Measurements from ENCODE around the gene FPGS. TPM values are rescaled to one million over a fixed set of nuclear protein-coding genes. Genes with fewer than 3 reads are reported as not detected.

Gene FPGS, protein sequence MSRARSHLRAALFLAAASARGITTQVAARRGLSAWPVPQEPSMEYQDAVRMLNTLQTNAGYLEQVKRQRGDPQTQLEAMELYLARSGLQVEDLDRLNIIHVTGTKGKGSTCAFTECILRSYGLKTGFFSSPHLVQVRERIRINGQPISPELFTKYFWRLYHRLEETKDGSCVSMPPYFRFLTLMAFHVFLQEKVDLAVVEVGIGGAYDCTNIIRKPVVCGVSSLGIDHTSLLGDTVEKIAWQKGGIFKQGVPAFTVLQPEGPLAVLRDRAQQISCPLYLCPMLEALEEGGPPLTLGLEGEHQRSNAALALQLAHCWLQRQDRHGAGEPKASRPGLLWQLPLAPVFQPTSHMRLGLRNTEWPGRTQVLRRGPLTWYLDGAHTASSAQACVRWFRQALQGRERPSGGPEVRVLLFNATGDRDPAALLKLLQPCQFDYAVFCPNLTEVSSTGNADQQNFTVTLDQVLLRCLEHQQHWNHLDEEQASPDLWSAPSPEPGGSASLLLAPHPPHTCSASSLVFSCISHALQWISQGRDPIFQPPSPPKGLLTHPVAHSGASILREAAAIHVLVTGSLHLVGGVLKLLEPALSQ
- 50.8 to 52.8 TPM (median 50.8 TPM) in 3 replicates for total RNA-seq
- long read RNA-seq, transcript FPGS-201 (15 exons, 2,278 nt), result minor isoform, 30 of 96 reads
- long read RNA-seq, transcript FPGS-203 (15 exons, 2,279 nt), result major isoform, 34 of 96 reads
- long read RNA-seq, partial matches to known transcripts, result 3 of 96 reads
- long read RNA-seq, other reads (novel, unspliced or antisense), result 24 of 96 reads

DNA sequence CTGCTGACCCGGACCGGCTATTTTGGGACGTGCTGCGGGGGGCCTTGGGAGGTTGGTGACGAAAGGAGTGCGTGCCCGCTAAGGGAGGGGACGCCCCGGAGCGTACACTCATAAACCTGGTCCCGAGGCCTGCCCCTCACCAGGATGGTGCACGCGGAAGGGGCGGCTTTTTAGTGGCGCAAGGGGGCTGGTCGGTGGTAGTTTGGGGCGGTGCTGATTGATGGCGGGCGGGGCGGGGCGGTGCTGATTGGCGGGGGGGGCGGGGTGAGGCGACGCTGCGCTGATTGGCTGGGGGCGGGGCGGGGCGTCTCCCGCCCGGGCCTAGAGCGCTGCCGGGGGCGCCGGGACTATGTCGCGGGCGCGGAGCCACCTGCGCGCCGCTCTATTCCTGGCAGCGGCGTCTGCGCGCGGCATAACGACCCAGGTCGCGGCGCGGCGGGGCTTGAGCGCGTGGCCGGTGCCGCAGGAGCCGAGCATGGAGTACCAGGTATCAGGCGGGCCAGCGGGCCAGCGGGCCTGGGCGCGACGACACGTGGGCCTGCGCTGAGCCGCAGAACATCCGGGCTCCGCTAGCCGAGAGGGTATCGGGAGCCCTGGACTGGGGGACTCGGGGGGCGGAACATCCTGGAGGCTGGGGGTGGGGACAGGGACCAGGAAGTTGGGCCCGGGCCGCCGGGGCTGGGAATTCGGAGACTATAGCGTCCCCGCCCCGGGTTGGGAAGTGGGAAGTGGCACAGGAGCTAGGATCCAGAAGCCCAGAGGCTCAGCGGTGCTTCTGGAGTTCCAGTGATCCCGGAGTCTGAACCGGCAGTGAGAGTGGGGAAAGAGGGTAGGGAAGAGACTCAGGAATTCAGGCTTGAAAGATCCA, at the start of gene FPGS:
TSS of gene FPGS (plus strand) at position 307 of the 868 bp plus-strand sequence. CDS start at position 350, 43 bp downstream.
- H3K4me1 Mint-ChIP-seq (ENCODE audit: low read depth), result peaks cover 27% of the 10 kb centered on the region
- H3K4me3 Mint-ChIP-seq (ENCODE audit: unreplicated experiment), result peak within 1 kb of the TSS; percentile 95
- peak; percentile 96 for DNase-seq (ENCODE audit: low spot score)
- peak within 1 kb of the TSS; percentile 95 for H3K27ac Mint-ChIP-seq (ENCODE audit: unreplicated experiment)
- no peaks in the 10 kb centered on the region for H3K27me3 Mint-ChIP-seq (ENCODE audit: low read depth)
- peaks cover 5% of the 10 kb centered on the region for H3K36me3 Mint-ChIP-seq (ENCODE audit: low read depth)
- H3K9me3 Mint-ChIP-seq (ENCODE audit: low read depth), result no peaks in the 10 kb centered on the region
- TF ChIP-seq, protein P1, sequence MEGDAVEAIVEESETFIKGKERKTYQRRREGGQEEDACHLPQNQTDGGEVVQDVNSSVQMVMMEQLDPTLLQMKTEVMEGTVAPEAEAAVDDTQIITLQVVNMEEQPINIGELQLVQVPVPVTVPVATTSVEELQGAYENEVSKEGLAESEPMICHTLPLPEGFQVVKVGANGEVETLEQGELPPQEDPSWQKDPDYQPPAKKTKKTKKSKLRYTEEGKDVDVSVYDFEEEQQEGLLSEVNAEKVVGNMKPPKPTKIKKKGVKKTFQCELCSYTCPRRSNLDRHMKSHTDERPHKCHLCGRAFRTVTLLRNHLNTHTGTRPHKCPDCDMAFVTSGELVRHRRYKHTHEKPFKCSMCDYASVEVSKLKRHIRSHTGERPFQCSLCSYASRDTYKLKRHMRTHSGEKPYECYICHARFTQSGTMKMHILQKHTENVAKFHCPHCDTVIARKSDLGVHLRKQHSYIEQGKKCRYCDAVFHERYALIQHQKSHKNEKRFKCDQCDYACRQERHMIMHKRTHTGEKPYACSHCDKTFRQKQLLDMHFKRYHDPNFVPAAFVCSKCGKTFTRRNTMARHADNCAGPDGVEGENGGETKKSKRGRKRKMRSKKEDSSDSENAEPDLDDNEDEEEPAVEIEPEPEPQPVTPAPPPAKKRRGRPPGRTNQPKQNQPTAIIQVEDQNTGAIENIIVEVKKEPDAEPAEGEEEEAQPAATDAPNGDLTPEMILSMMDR (IDR thresholded peaks at IDR 0.05), result no peak

DNA sequence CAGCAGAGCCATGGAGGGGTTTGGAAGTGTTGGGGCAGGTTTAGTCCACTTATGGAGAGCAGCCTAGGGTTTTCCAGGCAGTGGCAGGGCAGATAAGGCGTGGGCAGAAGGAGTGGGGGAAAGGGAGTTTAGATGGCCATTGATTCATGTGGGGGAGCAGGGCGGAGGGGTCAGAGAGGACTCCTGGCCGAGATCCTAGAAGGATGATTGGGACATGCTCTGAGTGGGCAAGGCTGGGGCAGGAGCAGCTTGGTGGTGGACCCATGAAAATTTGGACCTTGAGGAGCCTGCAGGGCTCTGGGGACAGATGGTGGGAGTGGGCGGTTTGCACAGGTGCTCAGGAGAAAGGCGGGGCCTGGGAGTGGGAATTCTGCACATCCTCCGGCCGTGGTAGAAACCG, 49.5 kb upstream of the FPGS start:
- H3K27me3 Mint-ChIP-seq (ENCODE audit: low read depth), result no peaks in the 10 kb centered on the region
- H3K36me3 Mint-ChIP-seq (ENCODE audit: low read depth), result peaks cover 10% of the 10 kb centered on the region
- no peak overlapping the region for H3K4me3 Mint-ChIP-seq (ENCODE audit: unreplicated experiment)
- DNase-seq (ENCODE audit: low spot score), result no peak
- H3K4me1 Mint-ChIP-seq (ENCODE audit: low read depth), result peaks cover 2% of the 10 kb centered on the region
- TF ChIP-seq, protein P1 (IDR thresholded peaks at IDR 0.05), result no peak
- H3K9me3 Mint-ChIP-seq (ENCODE audit: low read depth), result no peaks in the 10 kb centered on the region
- no peak overlapping the region for H3K27ac Mint-ChIP-seq (ENCODE audit: unreplicated experiment)

DNA sequence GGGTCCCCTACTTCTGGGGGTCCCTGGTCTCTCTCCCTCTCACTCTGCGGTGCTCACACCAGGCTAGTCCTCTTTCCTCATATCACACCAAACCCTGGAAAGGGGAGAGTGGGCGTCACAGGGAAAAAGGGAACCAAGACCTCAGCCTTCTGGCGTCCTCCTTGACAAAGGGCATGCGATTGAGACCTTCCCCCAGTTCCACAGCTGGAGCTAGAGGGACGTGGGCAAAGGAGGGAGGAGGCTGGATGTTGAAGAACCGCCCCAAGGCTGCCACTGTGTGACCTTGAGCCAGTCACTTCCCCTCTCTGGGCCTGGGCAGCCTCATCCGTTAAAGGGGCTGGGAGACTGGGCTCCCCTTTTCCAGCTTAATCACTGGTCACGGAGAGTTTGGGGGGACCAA, 49.1 kb upstream of the FPGS start:
- Mint-ChIP-seq H3K4me3 (ENCODE audit: unreplicated experiment) (no peak overlapping the region), H3K4me1 (ENCODE audit: low read depth) (peaks cover 7% of the 10 kb centered on the region), H3K36me3 (ENCODE audit: low read depth) (peaks cover 10% of the 10 kb centered on the region), H3K9me3 (ENCODE audit: low read depth) (no peaks in the 10 kb centered on the region), H3K27ac (ENCODE audit: unreplicated experiment) (no peak overlapping the region), H3K27me3 (ENCODE audit: low read depth) (no peaks in the 10 kb centered on the region)
- TF ChIP-seq, protein P1 (IDR thresholded peaks at IDR 0.05), result no peak
- no peak for DNase-seq (ENCODE audit: low spot score)

DNA sequence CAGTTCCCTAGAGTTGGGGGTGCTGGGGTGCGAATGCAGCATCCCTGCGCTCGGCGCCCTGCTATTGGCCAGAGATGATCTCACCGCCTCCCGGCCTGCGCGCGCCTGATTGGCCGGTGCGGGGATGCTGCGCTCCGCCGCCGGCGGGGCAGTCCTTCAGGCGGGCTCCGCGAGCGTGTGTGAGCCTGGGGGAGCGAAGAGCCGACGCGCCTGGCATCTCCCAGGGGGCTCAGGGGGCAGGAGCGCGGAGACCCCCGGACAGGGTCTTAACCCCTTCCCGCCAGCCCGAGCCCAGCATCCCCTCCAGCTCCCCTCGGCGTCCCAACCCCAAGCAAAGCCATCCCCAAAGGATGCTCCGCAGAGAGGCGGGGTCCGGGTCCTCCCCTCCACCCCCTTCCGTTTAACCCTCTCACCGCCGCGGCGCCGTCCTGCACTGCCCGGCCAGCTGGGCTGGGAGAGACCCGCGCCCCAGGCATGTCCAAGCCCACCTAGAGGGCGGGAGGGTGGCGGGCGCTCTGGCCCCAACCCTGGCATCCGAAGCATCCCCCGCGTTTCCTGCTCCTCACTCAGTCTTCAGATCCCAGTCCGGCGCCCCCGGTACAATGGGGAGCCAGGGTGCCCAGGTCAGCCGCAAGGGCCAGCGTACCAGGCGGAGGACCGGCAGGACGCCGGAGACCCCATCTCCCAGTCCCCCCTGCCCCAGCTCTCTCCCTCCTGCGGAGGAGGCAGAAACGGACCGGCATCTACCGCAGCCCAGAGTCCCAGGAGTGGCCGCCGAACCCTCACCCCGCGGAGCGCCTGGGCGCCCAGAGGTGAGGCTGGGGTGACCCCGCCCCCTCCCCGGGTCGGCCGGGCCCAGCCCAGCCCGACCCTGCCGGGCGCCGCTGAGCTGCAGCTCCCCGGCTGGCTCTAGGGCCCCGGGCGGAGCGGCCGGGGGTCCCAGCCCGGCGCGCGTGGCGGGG, 48.3 kb upstream of the FPGS start:
- H3K9me3 Mint-ChIP-seq (ENCODE audit: low read depth), result no peaks in the 10 kb centered on the region
- TF ChIP-seq, protein P1 (IDR thresholded peaks at IDR 0.05), result no peak
- no peak overlapping the region for H3K27ac Mint-ChIP-seq (ENCODE audit: unreplicated experiment)
- no peak for DNase-seq (ENCODE audit: low spot score)
- H3K27me3 Mint-ChIP-seq (ENCODE audit: low read depth), result no peaks in the 10 kb centered on the region
- no peak overlapping the region for H3K4me3 Mint-ChIP-seq (ENCODE audit: unreplicated experiment)
- peaks cover 10% of the 10 kb centered on the region for H3K4me1 Mint-ChIP-seq (ENCODE audit: low read depth)
- peaks cover 6% of the 10 kb centered on the region for H3K36me3 Mint-ChIP-seq (ENCODE audit: low read depth)

All from chondrocyte (in vitro differentiated cells).